OCI-LY7 (cell line): Measurements from ENCODE around the gene DCAF8. TPM values are rescaled to one million over a fixed set of nuclear protein-coding genes. Genes with fewer than 3 reads are reported as not detected.

Source experiments
- BruUV-seq: library from RNA; stranded (reverse); fragments of 400-500 nt; replicated peaks from 2 replicates; lab custom pipeline; 2021; lab: Mats Ljungman, UMichigan
- CTCF ChIA-PET: fragments of 300-600 bp; sonication (Branson Sonifier 250); formaldehyde crosslinking; loops from one replicate; lab custom pipeline; 2022; ENCODE audit warnings: antibody characterized with exemption; ENCODE audit not compliant: unreplicated experiment; lab: Charles Lee
- POLR2A ChIA-PET: fragments of 300-600 bp; sonication (Branson Sonifier 250); formaldehyde crosslinking; loops from one replicate; lab custom pipeline; 2022; ENCODE audit warnings: antibody characterized with exemption; lab: Charles Lee
- DNase-seq: peaks from one replicate; pipeline ENCODE4 v3.0.0-alpha.2; 2015; ENCODE audit warnings: low spot score
- H2AFZ ChIP-seq: fragments of 200-600 bp; sonication (generic), shearing (Covaris generic); 2 replicates; pipeline ENCODE4 v1.6.1; 2014; ENCODE audit warnings: mild to moderate bottlenecking, antibody characterized with exemption, low read length, moderate library complexity
- H3K27ac ChIP-seq: fragments of 200-600 bp; sonication (generic); 2 replicates; pipeline ENCODE4 v1.5.1; 2014; ENCODE audit warnings: mixed run types, low read depth, mild to moderate bottlenecking, moderate library complexity, low read length, inconsistent platforms; ENCODE audit not compliant: poor library complexity, severe bottlenecking
- H3K36me3 ChIP-seq: fragments of 200-600 bp; sonication (generic); 2 replicates; pipeline ENCODE4 v1.6.1; 2014; ENCODE audit warnings: mild to moderate bottlenecking, antibody characterized with exemption, low read length, moderate library complexity, mixed read lengths; ENCODE audit not compliant: insufficient read depth
- H3K4me1 ChIP-seq: fragments of 200-600 bp; sonication (generic); 2 replicates; pipeline ENCODE4 v1.5.1; 2014; ENCODE audit warnings: mild to moderate bottlenecking, low read length; ENCODE audit not compliant: insufficient read depth, poor library complexity, severe bottlenecking
- H3K4me2 ChIP-seq: fragments of 200-600 bp; sonication (generic); 2 replicates; pipeline ENCODE4 v1.6.1; 2014; ENCODE audit warnings: mild to moderate bottlenecking, low read length
- H3K4me3 ChIP-seq: fragments of 200-600 bp; sonication (generic); 2 replicates; pipeline ENCODE4 v1.5.1; 2014; ENCODE audit warnings: mild to moderate bottlenecking, low read depth, low read length; ENCODE audit not compliant: poor library complexity, severe bottlenecking
- H3K79me2 ChIP-seq: fragments of 200-600 bp; sonication (generic); 2 replicates; pipeline ENCODE4 v1.6.1; 2016; ENCODE audit warnings: low read depth, mild to moderate bottlenecking, low read length, moderate library complexity, mixed read lengths; ENCODE audit not compliant: insufficient read depth
- H3K9me2 ChIP-seq: fragments of 200-600 bp; sonication (generic); 2 replicates; pipeline ENCODE4 v1.6.1; 2016; ENCODE audit warnings: mild to moderate bottlenecking, low read length, mixed read lengths; ENCODE audit not compliant: insufficient read depth
- H3K9me3 ChIP-seq: fragments of 200-600 bp; sonication (generic); 2 replicates; pipeline ENCODE4 v1.6.1; 2014; ENCODE audit warnings: mild to moderate bottlenecking, mixed run types, low read length, mixed read lengths
- H4K20me1 ChIP-seq: fragments of 200-600 bp; sonication (generic); 2 replicates; pipeline ENCODE4 v1.6.1; 2014; ENCODE audit warnings: mild to moderate bottlenecking, antibody characterized with exemption, low read length, moderate library complexity, mixed read lengths; ENCODE audit not compliant: insufficient read depth
- CTCF ChIP-seq: fragments of 200-600 bp; sonication (generic); conservative IDR thresholded peaks from 2 replicates; pipeline ENCODE4 v1.5.1; 2014; ENCODE audit warnings: mild to moderate bottlenecking, antibody characterized with exemption, low read length, moderate library complexity, mixed read lengths
- EZH2phosphoT487 ChIP-seq: fragments of 200-600 bp; sonication (generic); IDR thresholded peaks from 2 replicates; pipeline ENCODE4 v1.6.1; 2018; ENCODE audit warnings: low read depth, borderline replicate concordance, mild to moderate bottlenecking, mixed run types, antibody characterized with exemption, low read length, moderate library complexity, mixed read lengths
- intact Hi-C: fragments of 100-400 bp; cut with micrococcal nuclease; formaldehyde crosslinking; loops from one replicate; pipeline ENCODE4 v1.10.0; 2022; ENCODE audit not compliant: unreplicated experiment
- total RNA-seq, 2 experiments: library from RNA; depleted of rRNA in 1 of 2; stranded (reverse); fragments of >200 nt in 1 of 2; shearing (Covaris generic) in 1 of 2; gene quantifications; 2 replicates each; pipeline ENCODE4 v1.2.3, GENCODE V29; 2014 to 2022

DCAF8 gene
- total RNA-seq, 2 experiments from 2014 or later, result 118 to 139 TPM

DNA sequence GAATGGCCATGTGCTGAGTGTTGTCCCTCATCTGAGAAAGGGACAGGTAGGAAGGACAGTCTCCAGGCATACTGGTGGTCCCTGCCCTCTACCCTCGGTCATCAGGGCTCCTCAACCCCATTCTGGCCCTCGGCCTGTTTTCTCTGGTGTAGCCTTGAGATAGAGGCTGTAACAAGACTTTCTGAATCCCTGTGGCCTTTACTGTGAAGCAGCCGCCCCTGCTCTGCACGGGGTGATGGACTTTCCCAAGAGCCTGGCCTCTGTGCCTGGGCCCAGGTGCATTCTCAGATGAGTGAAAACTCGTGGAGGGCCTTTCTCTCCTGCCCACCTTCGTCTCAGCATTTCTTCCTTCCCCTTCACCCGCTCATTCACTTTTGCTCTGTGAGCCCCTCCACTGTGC, 74.9 kb downstream of the DCAF8 start:
- no TSS peak for BruUV-seq
- Histone ChIP-seq H3K4me3 (no peak overlapping the region), H3K79me2 (no peaks in the 10 kb centered on the region), H3K4me1 (no peaks in the 10 kb centered on the region), H3K9me3 (no peaks in the 10 kb centered on the region), H3K9me2 (no peaks in the 10 kb centered on the region), H3K36me3 (no peaks in the 10 kb centered on the region), H3K27ac (no peak overlapping the region), H3K4me2 (no peak overlapping the region), H4K20me1 (no peaks in the 10 kb centered on the region), H2AFZ (no peak overlapping the region)
- TF ChIP-seq EZH2phosphoT487 (no peak), CTCF (no peak)
- intact Hi-C loops, result no loop called here
- ChIA-PET CTCF (no interaction called here), POLR2A (no interaction called here)
- no peak for DNase-seq

DNA sequence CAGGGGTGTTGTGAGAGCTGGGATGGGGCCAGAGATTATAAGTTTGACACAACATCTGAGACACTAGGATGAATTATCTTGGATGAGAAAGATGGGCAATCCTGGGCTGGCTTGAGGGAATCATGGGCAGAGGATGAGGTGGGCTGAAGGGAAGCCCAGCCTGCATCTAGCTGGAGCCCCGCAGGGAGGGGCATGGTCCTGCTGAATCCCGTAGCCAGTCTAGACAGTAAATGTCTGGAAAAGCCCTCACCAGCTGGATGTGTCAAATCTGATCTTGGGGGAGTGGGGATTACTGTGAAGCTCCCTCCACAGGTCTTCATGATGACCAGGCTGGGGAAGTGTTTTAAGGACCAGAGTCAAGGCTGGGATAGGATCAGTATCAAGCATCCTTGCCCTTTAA, 75.6 kb downstream of the DCAF8 start:
- no peak for DNase-seq
- no peak overlapping the region for H3K4me3 ChIP-seq
- H3K4me1 ChIP-seq, result no peaks in the 10 kb centered on the region
- no TSS peak for BruUV-seq
- no peak overlapping the region for H2AFZ ChIP-seq
- intact Hi-C loops, result no loop called here
- H3K27ac ChIP-seq, result no peak overlapping the region
- H3K79me2 ChIP-seq, result no peaks in the 10 kb centered on the region
- H3K9me3 ChIP-seq, result no peaks in the 10 kb centered on the region
- no peaks in the 10 kb centered on the region for H3K9me2 ChIP-seq
- no peak overlapping the region for H3K4me2 ChIP-seq
- no peaks in the 10 kb centered on the region for H3K36me3 ChIP-seq
- ChIA-PET POLR2A (no interaction called here), CTCF (no interaction called here)
- H4K20me1 ChIP-seq, result no peaks in the 10 kb centered on the region
- TF ChIP-seq EZH2phosphoT487, result no peak
- no peak for TF ChIP-seq CTCF

DNA sequence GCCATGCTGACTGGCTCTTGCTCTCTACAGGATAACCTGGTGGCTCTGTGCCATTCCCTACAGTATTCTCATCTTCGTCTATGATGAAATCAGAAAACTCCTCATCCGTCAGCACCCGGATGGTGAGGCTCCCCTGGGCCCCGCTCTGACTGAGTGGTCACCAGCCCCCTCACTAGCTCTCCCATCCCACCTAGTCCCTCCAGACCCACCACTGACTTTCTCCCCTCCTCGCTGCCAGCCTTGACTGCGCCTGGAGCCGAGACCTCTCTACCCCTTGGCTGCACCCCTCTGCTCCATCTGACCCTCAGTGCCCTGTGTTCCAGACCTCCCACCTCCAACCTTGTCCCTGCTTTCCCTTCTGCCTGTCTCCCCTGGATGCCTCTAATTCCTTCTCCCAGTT, 76.1 kb downstream of the DCAF8 start:
- POLR2A ChIA-PET, result no interaction called here
- CTCF ChIA-PET, result no interaction called here
- no peaks in the 10 kb centered on the region for H3K36me3 ChIP-seq

More for the DNA sequence above, 76.1 kb downstream of the DCAF8 start:
- TF ChIP-seq EZH2phosphoT487 (no peak), CTCF (no peak)
- Histone ChIP-seq H3K27ac (no peak overlapping the region), H2AFZ (no peak overlapping the region), H3K4me2 (no peak overlapping the region), H3K9me3 (no peaks in the 10 kb centered on the region), H4K20me1 (no peaks in the 10 kb centered on the region), H3K4me1 (no peaks in the 10 kb centered on the region), H3K9me2 (no peaks in the 10 kb centered on the region), H3K4me3 (no peak overlapping the region), H3K79me2 (no peaks in the 10 kb centered on the region)
- intact Hi-C loops, result no loop called here
- no TSS peak for BruUV-seq
- no peak for DNase-seq
